Stimulated activated CD4-positive, alpha-beta T cell treated with anti-CD3 and anti-CD28 coated beads, Interleukin-4, amount 100 ng/mL, for 24 hours (primary cell): ENCODE data around the gene EPHB1.
"Not testable (repeated sequence)": the region's sequence is repeated elsewhere in the genome, so short reads cannot be mapped to it uniquely, and the experiment has no call there.

Experiments used
- DNase-seq: peaks from one replicate; pipeline ENCODE4 v3.0.0-alpha.2; 2020

Gene EPHB1

GRCh38 chr3:134964226-134964625 is 169.2 kb downstream of the EPHB1 start:
- no peak for DNase-seq

GRCh38 chr3:134965865-134966481 is 170.9 kb downstream of the EPHB1 start:
- DNase-seq = no peak

GRCh38 chr3:134970895-134971294 is 175.8 kb downstream of the EPHB1 start:
- no peak for DNase-seq

GRCh38 chr3:134971306-134971705 is 176.2 kb downstream of the EPHB1 start:
- no peak for DNase-seq

GRCh38 chr3:134971907-134972306 is 176.8 kb downstream of the EPHB1 start:
- DNase-seq = not testable (repeated sequence)

- DNase-seq = no peak
Measured at GRCh38 chr3:134972836-134973455, 177.9 kb downstream of the EPHB1 start.

- no peak for DNase-seq
Measured at GRCh38 chr3:134974624-134975023, 179.6 kb downstream of the EPHB1 start.

- DNase-seq = no peak
Measured at GRCh38 chr3:134976948-134977347, 181.9 kb downstream of the EPHB1 start.

- no peak for DNase-seq
Measured at GRCh38 chr3:134978658-134979057, 183.6 kb downstream of the EPHB1 start.

- no peak for DNase-seq
Measured at GRCh38 chr3:134985864-134986715, 191.0 kb downstream of the EPHB1 start.

- no peak for DNase-seq
Measured at GRCh38 chr3:134988666-134989065, 193.6 kb downstream of the EPHB1 start.

GRCh38 chr3:134991003-134991402 is 195.9 kb downstream of the EPHB1 start:
- no peak for DNase-seq

- no peak for DNase-seq
Measured at GRCh38 chr3:134991472-134992010, 196.5 kb downstream of the EPHB1 start.

GRCh38 chr3:134992180-134992579 is 197.1 kb downstream of the EPHB1 start:
- DNase-seq = no peak

- DNase-seq = no peak
Measured at GRCh38 chr3:134992586-134992985, 197.5 kb downstream of the EPHB1 start.

GRCh38 chr3:134993011-134993410 is 198.0 kb downstream of the EPHB1 start:
- no peak for DNase-seq

- DNase-seq = no peak
Measured at GRCh38 chr3:134998158-134998557, 203.1 kb downstream of the EPHB1 start.

GRCh38 chr3:134998855-134999254 is 203.8 kb downstream of the EPHB1 start:
- no peak for DNase-seq

GRCh38 chr3:135000465-135000864 is 205.4 kb downstream of the EPHB1 start:
- no peak for DNase-seq

GRCh38 chr3:135005616-135006015 is 210.6 kb downstream of the EPHB1 start:
- DNase-seq = not testable (repeated sequence)

- no peak for DNase-seq
Measured at GRCh38 chr3:135007607-135008006, 212.5 kb downstream of the EPHB1 start.

GRCh38 chr3:135008326-135008725 is 213.3 kb downstream of the EPHB1 start:
- no peak for DNase-seq

- DNase-seq = no peak
Measured at GRCh38 chr3:135009014-135009413, 214.0 kb downstream of the EPHB1 start.

GRCh38 chr3:135012101-135012500 is 217.0 kb downstream of the EPHB1 start:
- no peak for DNase-seq
